GM18951 (cell line): ENCODE measurements around the gene SURF1.
"Not testable (repeated sequence)": the region's sequence is repeated elsewhere in the genome, so short reads cannot be mapped to it uniquely, and the experiment has no call there.

Experiments used
- POLR2A ChIP-seq: IDR thresholded peaks from 4 replicates; pipeline ENCODE4 v1.6.1; 2011; ENCODE audit warnings: mild to moderate bottlenecking; ENCODE audit not compliant: insufficient read length, insufficient read depth; ENCODE audit errors: extremely low read depth
- in situ Hi-C: fragments of 300-500 bp; cut with MboI; formaldehyde crosslinking; loops from one replicate; pipeline ENCODE4 v1.12.0; 2022; ENCODE audit warnings: low sequenced_read_pairs, mixed read lengths, inconsistent platforms; ENCODE audit not compliant: unreplicated experiment

SURF1 gene

GRCh38 chr9:133356391-133357091 is at the start of gene SURF1, which contains the start of gene SURF2:
Gene SURF1 (minus strand): TSS chr9:133356487. CDS start chr9:133356453, 34 bp downstream.
Gene SURF2 (plus strand): TSS chr9:133356550. CDS start chr9:133356593, 43 bp downstream.
- peak; percentile 88 for TF ChIP-seq POLR2A
- in situ Hi-C loops, result no loop called here

GRCh38 chr9:133405508-133406438 is 49.5 kb upstream of the SURF1 start:
- in situ Hi-C loops, result no loop called here
- no peak for TF ChIP-seq POLR2A

GRCh38 chr9:133404454-133405002 is 48.2 kb upstream of the SURF1 start:
- in situ Hi-C loops, result no loop called here
- no peak for TF ChIP-seq POLR2A

- in situ Hi-C loops, result no loop called here
These were observed 47.6 kb upstream of the SURF1 start for GRCh38 chr9:133403766-133404453.

DNA sequence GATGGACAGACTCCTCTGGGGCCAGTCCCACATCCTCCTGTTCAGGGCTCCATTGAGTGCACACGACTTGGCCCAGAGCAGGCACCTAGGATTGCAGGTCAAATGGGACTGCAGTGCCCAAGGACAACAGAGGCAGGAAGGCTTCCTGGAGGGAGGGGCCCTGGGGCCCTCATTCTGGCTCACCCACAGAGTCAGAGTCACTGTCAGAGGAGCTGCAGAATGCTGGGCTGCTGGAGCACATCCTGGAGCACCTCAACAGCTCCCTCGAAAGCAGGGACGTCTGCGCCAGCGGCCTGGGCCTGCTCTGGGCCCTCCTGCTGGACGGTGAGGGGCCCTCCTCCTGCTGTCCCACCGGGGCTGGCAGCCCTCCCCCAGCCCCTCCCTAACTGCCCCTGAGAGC is 46.4 kb upstream of the SURF1 start:
- TF ChIP-seq POLR2A, result no peak
- in situ Hi-C loops, result no loop called here

More at GRCh38 chr9:133403766-133404453, 47.6 kb upstream of the SURF1 start:
- TF ChIP-seq POLR2A, result no peak

DNA sequence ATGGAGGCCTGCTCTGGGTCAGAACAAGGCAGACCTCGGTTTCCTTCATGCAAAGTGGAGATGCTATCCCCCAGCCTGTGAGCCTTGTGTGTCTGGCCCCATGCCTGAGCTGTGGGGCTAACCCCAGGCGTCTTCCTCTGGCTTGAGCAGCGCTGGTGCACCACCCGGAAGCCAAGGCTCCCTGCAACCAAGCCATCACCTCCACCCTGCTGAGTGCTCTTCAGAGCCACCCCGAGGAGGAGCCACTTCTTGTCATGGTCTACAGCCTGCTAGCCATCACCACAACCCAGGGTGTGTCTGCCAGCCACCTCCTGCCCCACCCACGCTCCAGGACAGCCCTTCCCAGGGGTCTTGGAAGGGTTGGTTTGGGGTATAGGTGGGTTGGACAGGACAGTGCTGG is 45.3 kb upstream of the SURF1 start:
- no peak for TF ChIP-seq POLR2A
- in situ Hi-C loops, result no loop called here

DNA sequence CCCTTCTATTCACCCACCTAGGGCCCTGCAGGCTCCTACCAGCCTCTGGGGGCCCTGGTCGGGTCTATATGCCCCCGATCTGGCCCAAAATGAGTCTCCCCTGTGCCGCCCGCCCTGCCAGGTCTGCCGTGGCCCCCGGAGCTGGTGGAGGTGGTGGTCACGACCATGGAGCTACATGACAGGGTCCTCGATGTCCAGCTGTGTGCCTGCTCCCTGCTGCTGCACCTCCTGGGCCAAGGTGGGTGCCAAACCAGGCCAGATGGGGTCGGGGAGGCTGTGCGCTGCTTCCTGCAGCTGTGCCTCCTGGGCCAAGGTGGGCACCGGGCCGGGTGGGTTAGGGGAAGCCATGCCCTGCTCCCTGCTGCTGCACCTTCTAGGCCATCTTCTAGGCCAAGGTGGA is 44.0 kb upstream of the SURF1 start:
- in situ Hi-C loops, result no loop called here
- TF ChIP-seq POLR2A, result no peak

GRCh38 chr9:133397895-133398294 is 41.6 kb upstream of the SURF1 start:
- in situ Hi-C loops, result no loop called here
- TF ChIP-seq POLR2A, result no peak

- in situ Hi-C loops, result no loop called here
- no peak for TF ChIP-seq POLR2A
These were observed 41.1 kb upstream of the SURF1 start for GRCh38 chr9:133397370-133397769.

- in situ Hi-C loops, result no loop called here
- TF ChIP-seq POLR2A, result no peak
These were observed 40.7 kb upstream of the SURF1 start for GRCh38 chr9:133396952-133397351.

- in situ Hi-C loops, result no loop called here
- TF ChIP-seq POLR2A, result no peak
These were observed 38.5 kb upstream of the SURF1 start for GRCh38 chr9:133394687-133395271.

GRCh38 chr9:133393399-133393798 is 37.1 kb upstream of the SURF1 start:
- in situ Hi-C loops, result no loop called here
- no peak for TF ChIP-seq POLR2A

DNA sequence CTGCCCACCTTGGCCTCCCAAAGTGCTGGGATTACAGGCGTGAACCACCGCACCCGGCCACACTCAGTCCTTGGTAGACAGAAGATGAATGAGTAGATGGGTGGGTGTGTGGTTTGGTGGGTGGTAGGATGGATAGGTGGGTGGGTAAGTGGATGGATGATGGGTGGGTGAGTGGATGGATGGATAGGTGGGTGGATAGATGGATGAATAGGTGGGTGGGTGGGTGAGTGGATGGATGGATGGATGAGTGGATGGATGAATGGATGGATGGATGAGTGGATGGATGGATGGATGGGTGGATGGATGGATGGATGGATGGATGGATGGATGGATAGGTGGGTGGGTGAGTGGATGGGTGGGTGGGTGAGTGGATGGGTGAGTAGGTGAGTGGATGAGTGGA is 36.0 kb upstream of the SURF1 start:
- in situ Hi-C loops, result not testable (repeated sequence)

DNA sequence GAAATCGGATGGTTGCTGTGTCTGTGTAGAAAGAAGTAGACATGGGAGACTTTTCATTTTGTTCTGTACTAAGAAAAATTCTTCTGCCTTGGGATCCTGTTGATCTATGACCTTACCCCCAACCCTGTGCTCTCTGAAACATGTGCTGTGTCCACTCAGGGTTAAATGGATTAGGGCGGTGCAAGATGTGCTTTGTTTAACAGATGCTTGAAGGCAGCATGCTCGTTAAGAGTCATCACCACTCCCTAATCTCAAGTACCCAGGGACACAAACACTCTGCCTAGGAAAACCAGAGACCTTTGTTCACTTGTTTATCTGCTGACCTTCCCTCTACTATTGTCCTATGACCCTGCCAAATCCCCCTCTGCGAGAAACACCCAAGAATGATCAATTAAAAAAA is 35.2 kb upstream of the SURF1 start:
- in situ Hi-C loops, result not testable (repeated sequence)
